ENCODE measurements around the gene VSX1. TPM values are rescaled to one million over a fixed set of nuclear protein-coding genes. Genes with fewer than 3 reads are reported as not detected.

Gene VSX1
- polyA plus RNA-seq, 1 of the 3 experiments (the other 2 are of a cell fraction) = not detected

DNA sequence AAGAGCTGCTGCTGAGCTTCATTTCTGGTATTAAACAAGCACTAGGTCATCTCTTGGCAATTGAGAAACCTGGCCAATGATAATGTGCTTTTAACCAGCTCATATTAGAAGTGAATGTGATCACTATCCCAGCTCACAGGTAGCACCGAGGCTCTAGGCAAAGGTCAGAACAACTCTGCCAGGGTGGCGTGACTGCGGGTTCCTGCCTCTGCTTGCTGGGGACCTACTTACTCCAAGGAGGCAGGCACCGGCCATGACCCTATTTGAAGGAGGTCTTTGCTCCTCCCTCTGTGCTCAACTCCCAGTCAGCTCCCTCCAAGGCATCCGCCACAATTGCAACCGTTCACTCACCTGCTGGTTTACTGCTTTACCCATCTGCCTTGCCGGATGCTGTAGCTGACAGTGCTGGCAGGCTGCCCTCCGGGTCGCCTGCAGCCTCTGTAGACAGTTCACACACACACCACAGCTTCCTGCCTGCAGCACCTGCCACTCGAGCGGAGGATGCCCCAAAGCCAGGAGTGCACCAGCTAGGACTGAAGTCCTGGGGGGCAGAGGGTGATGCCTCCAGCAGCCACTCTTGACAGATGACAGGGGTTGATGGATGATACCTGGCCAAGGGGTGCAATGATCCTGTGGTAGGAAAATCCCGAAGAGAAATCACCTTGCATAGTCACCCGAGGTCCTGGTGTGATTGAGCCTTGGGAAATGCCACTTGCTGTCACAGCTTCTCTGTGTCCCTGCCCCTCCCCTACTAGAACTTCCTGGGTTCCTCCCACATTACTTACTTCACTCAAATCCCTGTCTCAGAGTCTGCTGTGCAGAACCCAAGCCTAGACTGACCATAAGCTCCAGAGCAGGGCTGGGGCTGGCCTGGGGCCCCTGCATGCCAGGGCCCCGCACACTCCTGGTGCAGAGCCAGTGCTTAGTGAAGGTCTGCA lies 8.8 kb upstream of the VSX1 start:
- H3K4me2 ChIP-seq = no peak overlapping the region
- no peaks in the 10 kb centered on the region; a peak in 1 of 4 replicates for H3K4me1 ChIP-seq (ENCODE audit: control insufficient read depth in 1 of 2, insufficient read depth in 2 of 2, low read depth in 1 of 2, low read length in 1 of 2)
- no peak for DNase-seq
- 29% methylated on average over 13 of the region's 14 CpGs for WGBS (ENCODE audit: low lambda C conversion rate)
- no peaks in the 10 kb centered on the region for H3K36me3 ChIP-seq (replicated peaks in 1 of 2; ENCODE audit: control insufficient read depth in 1 of 2, insufficient read depth in 2 of 2, low read length in 1 of 2)
- CTCF ChIA-PET = interaction anchor here (1.1 kb wide), 1 partner anchor 96 kb away, joined by 3 read pairs; no protein-coding TSS in a partner anchor
- no peak overlapping the region for H2AFZ ChIP-seq (ENCODE audit: low read depth)
- H3K79me2 ChIP-seq (ENCODE audit: insufficient read depth) = no peaks in the 10 kb centered on the region
- TF ChIP-seq, protein P1, sequence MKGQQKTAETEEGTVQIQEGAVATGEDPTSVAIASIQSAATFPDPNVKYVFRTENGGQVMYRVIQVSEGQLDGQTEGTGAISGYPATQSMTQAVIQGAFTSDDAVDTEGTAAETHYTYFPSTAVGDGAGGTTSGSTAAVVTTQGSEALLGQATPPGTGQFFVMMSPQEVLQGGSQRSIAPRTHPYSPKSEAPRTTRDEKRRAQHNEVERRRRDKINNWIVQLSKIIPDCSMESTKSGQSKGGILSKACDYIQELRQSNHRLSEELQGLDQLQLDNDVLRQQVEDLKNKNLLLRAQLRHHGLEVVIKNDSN (IDR thresholded peaks at IDR 0.05; ENCODE audit: borderline replicate concordance, low read depth) = no peak
- TF ChIP-seq TAF1 (IDR thresholded peaks at IDR 0.05; ENCODE audit: borderline replicate concordance, low read depth, low read length) = no peak
- no peak for TF ChIP-seq GATA2 (CRISPR knock-in tag; IDR thresholded peaks at IDR 0.05)
- TF ChIP-seq, protein P2, sequence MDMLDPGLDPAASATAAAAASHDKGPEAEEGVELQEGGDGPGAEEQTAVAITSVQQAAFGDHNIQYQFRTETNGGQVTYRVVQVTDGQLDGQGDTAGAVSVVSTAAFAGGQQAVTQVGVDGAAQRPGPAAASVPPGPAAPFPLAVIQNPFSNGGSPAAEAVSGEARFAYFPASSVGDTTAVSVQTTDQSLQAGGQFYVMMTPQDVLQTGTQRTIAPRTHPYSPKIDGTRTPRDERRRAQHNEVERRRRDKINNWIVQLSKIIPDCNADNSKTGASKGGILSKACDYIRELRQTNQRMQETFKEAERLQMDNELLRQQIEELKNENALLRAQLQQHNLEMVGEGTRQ (IDR thresholded peaks at IDR 0.05; ENCODE audit: borderline replicate concordance, low read depth, low read length) = no peak
- TF ChIP-seq, protein P3, sequence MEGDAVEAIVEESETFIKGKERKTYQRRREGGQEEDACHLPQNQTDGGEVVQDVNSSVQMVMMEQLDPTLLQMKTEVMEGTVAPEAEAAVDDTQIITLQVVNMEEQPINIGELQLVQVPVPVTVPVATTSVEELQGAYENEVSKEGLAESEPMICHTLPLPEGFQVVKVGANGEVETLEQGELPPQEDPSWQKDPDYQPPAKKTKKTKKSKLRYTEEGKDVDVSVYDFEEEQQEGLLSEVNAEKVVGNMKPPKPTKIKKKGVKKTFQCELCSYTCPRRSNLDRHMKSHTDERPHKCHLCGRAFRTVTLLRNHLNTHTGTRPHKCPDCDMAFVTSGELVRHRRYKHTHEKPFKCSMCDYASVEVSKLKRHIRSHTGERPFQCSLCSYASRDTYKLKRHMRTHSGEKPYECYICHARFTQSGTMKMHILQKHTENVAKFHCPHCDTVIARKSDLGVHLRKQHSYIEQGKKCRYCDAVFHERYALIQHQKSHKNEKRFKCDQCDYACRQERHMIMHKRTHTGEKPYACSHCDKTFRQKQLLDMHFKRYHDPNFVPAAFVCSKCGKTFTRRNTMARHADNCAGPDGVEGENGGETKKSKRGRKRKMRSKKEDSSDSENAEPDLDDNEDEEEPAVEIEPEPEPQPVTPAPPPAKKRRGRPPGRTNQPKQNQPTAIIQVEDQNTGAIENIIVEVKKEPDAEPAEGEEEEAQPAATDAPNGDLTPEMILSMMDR (IDR thresholded peaks at IDR 0.05) = no peak
- TF ChIP-seq CHD2 (IDR thresholded peaks at IDR 0.05; ENCODE audit: low read length, partially characterized antibody) = no peak
- TF ChIP-seq, protein P4, sequence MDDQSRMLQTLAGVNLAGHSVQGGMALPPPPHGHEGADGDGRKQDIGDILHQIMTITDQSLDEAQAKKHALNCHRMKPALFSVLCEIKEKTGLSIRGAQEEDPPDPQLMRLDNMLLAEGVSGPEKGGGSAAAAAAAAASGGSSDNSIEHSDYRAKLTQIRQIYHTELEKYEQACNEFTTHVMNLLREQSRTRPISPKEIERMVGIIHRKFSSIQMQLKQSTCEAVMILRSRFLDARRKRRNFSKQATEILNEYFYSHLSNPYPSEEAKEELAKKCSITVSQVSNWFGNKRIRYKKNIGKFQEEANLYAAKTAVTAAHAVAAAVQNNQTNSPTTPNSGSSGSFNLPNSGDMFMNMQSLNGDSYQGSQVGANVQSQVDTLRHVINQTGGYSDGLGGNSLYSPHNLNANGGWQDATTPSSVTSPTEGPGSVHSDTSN (IDR thresholded peaks at IDR 0.05) = no peak
- TF ChIP-seq FOXJ3 (CRISPR knock-in tag; IDR thresholded peaks at IDR 0.05) = no peak
- TF ChIP-seq, protein P5, sequence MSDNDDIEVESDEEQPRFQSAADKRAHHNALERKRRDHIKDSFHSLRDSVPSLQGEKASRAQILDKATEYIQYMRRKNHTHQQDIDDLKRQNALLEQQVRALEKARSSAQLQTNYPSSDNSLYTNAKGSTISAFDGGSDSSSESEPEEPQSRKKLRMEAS (IDR thresholded peaks at IDR 0.05; ENCODE audit: low read depth) = no peak
- no peak for TF ChIP-seq SMC3 (IDR thresholded peaks at IDR 0.05; ENCODE audit: low read depth, low read length)
- no peak overlapping the region for H3K9ac ChIP-seq
- H3K9me2 ChIP-seq = no peaks in the 10 kb centered on the region
- H3K27ac ChIP-seq (ENCODE audit: low read depth in 2 of 2, low read length in 1 of 2) = no peak overlapping the region
- no peaks in the 10 kb centered on the region for H3F3A ChIP-seq (replicated peaks; ENCODE audit: insufficient read depth)
- H3K4me3 ChIP-seq (ENCODE audit: low read depth in 2 of 2, low read length in 1 of 2) = no peak overlapping the region
- no peaks in the 10 kb centered on the region for H3K9me3 ChIP-seq
- peaks cover 29% of the 10 kb centered on the region for H3K27me3 ChIP-seq (ENCODE audit: insufficient read depth)
- POLR2A ChIA-PET = no interaction called here
- no peaks in the 10 kb centered on the region for H4K20me1 ChIP-seq (ENCODE audit: insufficient read depth)

Measured in SK-N-SH (cell line).